Spinal cord (tissue), 10 donors: ENCODE data around the gene KIAA0825. TPM values are rescaled to one million over a fixed set of nuclear protein-coding genes. Genes with fewer than 3 reads are reported as not detected.

Experiments
- DNase-seq, 6 donors: peaks; one replicate each; pipeline versions ENCODE4 v3.0.0 to v3.0.0-alpha.2; 2013 to 2015; ENCODE audit warnings: low spot score in 6 of 6, low read depth in 4 of 6
- H3K27ac ChIP-seq: one replicate; pipeline ENCODE4 v1.5.1; 2013; ENCODE audit warnings: low read depth, low read length, control low read depth
- H3K27me3 ChIP-seq: one replicate; pipeline ENCODE4 v1.6.1; 2013; ENCODE audit warnings: low read length; ENCODE audit not compliant: control insufficient read depth, insufficient read depth
- H3K36me3 ChIP-seq: one replicate; pipeline ENCODE4 v1.6.1; 2013; ENCODE audit warnings: low read length; ENCODE audit not compliant: control insufficient read depth, insufficient read depth
- H3K4me1 ChIP-seq: one replicate; pipeline ENCODE4 v1.6.1; 2013; ENCODE audit warnings: low read length; ENCODE audit not compliant: control insufficient read depth, insufficient read depth
- H3K4me3 ChIP-seq: one replicate; pipeline ENCODE4 v1.5.1; 2013; ENCODE audit warnings: low read depth, low read length, control low read depth
- H3K9me3 ChIP-seq: one replicate; pipeline ENCODE4 v1.6.1; 2013; ENCODE audit warnings: low read length; ENCODE audit not compliant: control insufficient read depth, insufficient read depth
- WGBS: methylation state at CpG from one replicate; pipeline ENCODE4 v1.1.5; 2013; ENCODE audit warnings: missing lambda C conversion rate; ENCODE audit not compliant: insufficient coverage; 5-methylcytosine and 5-hydroxymethylcytosine counted together
- polyA plus RNA-seq, 2 donors: library from polyadenylated mRNA; unstranded; fragments of 120-200 nt; gene quantifications; one replicate each; pipeline ENCODE4 v1.2.1, GENCODE V29; 2013; ENCODE audit not compliant: insufficient read length in 2 of 2
- total RNA-seq, 2 donors: library from RNA; depleted of rRNA in 1 of 2; stranded (reverse); fragments of 120-200 nt in 1 of 2; fragments of >200 nt in 1 of 2; gene quantifications; one replicate each; pipeline versions ENCODE4 v1.2.3 to v1.2.4, GENCODE V29; 2013 to 2014
- donor health status: healthy.

Gene KIAA0825
- total and polyA plus RNA-seq, 4 donors, result 2.9 to 20.9 (median 8.4) TPM

GRCh38 chr5:94517490-94518488 lies 100.6 kb downstream of the KIAA0825 start:
- no peaks in the 10 kb centered on the region for H3K4me1 ChIP-seq
- DNase-seq, result no peak
- H3K27ac ChIP-seq, result no peak overlapping the region
- H3K4me3 ChIP-seq, result no peak overlapping the region
- no peaks in the 10 kb centered on the region for H3K9me3 ChIP-seq
- H3K36me3 ChIP-seq, result no peaks in the 10 kb centered on the region
- no CpG with 5 or more reads among the region's 3 CpGs for WGBS
- no peaks in the 10 kb centered on the region for H3K27me3 ChIP-seq

DNA sequence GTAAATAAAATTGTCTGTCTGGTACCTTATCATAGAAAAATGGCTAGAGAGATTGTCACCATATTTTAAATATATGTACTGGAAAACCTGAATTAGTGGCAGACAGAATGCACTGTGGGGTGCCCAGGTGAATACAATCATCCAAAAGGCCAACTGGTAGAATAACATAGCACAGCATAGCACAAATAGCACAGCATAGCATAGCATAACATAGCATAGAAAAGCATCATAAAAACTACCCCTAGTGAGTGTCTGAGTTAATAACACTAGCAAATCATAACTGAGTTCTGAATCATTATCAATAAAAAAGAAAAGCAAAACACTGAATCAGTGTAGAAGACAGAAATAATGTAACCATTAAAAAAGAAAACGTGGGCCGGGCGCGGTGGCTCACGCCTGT lies 102.3 kb downstream of the KIAA0825 start:
- Histone ChIP-seq H3K9me3 (no peaks in the 10 kb centered on the region), H3K27me3 (no peaks in the 10 kb centered on the region), H3K4me1 (no peaks in the 10 kb centered on the region), H3K36me3 (no peaks in the 10 kb centered on the region), H3K4me3 (no peak overlapping the region), H3K27ac (no peak overlapping the region)
- DNase-seq, result no peak
- WGBS, result no CpG with 5 or more reads among the region's 5 CpGs

DNA sequence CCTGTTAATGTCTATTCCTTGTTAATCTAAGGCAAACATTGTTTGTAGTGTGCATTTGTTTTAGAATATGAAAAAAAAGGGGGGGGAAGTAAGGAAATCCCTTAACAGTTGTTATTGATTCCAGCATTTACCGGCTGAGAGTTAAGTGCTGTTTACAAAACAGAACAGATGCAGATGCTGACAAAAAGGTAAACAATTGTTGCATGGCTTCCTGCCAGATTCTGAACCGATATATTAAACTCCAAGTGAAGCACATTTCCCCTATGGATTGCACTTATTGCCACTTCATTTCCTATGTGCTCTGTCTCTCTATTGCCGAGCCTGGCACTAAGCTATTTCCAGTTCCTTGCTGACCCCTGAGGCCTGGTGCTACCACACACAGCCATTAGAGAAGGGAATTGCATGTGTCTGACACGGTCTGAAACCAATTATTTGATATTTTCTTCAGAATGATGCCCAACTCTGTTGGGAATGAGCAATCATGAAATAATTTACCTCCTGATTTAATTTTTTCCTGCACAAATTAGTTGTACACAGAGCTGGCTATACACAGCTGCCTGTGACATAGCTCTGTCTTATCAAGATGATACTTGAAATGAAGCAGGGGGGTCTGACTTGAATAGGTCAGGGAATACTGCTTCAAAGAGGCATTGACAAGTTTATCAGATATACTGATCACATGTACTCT lies 109.8 kb downstream of the KIAA0825 start:
- WGBS, result 25% methylated on average over 3 of the region's 4 CpGs
- Histone ChIP-seq H3K27ac (no peak overlapping the region), H3K36me3 (no peaks in the 10 kb centered on the region), H3K27me3 (no peaks in the 10 kb centered on the region), H3K9me3 (no peaks in the 10 kb centered on the region), H3K4me3 (no peak overlapping the region), H3K4me1 (no peaks in the 10 kb centered on the region)
- peak in 3 of 6 donors; percentile 12 to 93 (median 23) for DNase-seq

DNA sequence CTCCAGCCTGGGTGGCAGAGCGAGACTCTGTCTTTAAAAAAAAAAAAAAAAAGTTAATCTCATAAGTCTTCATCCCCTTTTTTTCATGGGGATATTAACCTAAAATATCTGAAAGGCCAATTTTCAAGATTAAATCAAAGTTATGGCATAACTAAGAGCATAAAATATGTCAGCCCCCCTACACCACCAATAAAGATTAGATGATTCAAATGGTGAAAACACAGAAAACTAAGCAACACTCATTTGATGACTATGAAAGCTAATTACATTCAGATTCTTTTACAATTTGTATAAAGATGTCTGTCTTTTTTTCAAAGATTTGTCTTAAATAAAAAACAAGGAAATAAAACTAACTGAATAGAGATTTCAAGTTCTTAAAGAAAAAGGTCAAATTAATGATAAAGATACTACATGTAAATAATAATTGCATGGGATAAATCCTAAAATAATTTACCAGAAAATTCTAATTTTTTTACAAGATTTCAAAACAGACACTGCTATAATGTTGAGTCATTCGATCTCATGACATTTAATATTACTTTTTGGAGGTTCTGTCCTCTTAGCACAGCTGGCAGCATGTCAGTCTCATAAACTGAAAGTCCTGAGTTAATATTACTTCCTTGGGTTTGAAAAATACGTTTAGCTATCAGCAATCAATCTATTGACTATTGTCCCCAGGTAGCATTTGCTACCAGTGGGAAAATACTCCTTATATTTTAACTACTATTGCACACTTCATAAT lies 112.9 kb downstream of the KIAA0825 start:
- DNase-seq, result no peak
- no peaks in the 10 kb centered on the region for H3K27me3 ChIP-seq
- WGBS, result no CpG with 5 or more reads among the region's 3 CpGs
- no peak overlapping the region for H3K27ac ChIP-seq
- no peaks in the 10 kb centered on the region for H3K4me1 ChIP-seq
- H3K4me3 ChIP-seq, result no peak overlapping the region
- no peaks in the 10 kb centered on the region for H3K36me3 ChIP-seq
- no peaks in the 10 kb centered on the region for H3K9me3 ChIP-seq

- H3K27ac ChIP-seq, result no peak overlapping the region
- no peaks in the 10 kb centered on the region for H3K9me3 ChIP-seq
- H3K36me3 ChIP-seq, result no peaks in the 10 kb centered on the region
- no peak for DNase-seq
- no peaks in the 10 kb centered on the region for H3K27me3 ChIP-seq
- no CpG with 5 or more reads among the region's 1 CpG for WGBS
- H3K4me3 ChIP-seq, result no peak overlapping the region
- no peaks in the 10 kb centered on the region for H3K4me1 ChIP-seq
These were observed 114.7 kb downstream of the KIAA0825 start for GRCh38 chr5:94503677-94504076.

DNA sequence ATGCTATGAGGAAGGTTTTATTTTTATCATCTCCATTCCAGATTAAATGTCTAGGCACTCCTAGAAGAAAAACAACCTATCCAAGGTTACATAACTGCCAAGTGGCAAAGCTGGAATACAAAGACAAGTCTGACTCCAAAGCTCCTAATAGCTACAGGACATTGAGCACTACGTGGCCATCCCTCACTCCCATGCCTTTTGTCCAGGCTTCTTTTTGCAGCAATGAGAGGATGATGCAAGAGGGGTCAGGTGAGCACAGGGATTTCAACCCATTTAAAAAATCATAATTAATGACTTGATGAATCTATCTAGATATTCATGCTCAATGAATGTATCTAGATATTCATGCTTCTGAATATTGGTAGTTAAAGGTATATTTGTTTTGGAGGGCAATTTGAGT lies 117.0 kb downstream of the KIAA0825 start:
- Histone ChIP-seq H3K4me3 (no peak overlapping the region), H3K27me3 (no peaks in the 10 kb centered on the region), H3K4me1 (no peaks in the 10 kb centered on the region), H3K9me3 (no peaks in the 10 kb centered on the region), H3K36me3 (no peaks in the 10 kb centered on the region), H3K27ac (no peak overlapping the region)
- no CpG with 5 or more reads among the region's 1 CpG for WGBS
- DNase-seq, result no peak

- no peaks in the 10 kb centered on the region for H3K36me3 ChIP-seq
- WGBS, result 98% methylated on average over 3 of the region's 3 CpGs
- peak in 1 of 6 donors; percentile 18 for DNase-seq
These were observed 118.6 kb downstream of the KIAA0825 start for GRCh38 chr5:94499806-94500205.

GRCh38 chr5:94498199-94498598 lies 120.2 kb downstream of the KIAA0825 start:
- H3K27ac ChIP-seq, result no peak overlapping the region

More at GRCh38 chr5:94499806-94500205, 118.6 kb downstream of the KIAA0825 start:
- no peak overlapping the region for H3K4me3 ChIP-seq
- H3K9me3 ChIP-seq, result no peaks in the 10 kb centered on the region
- no peak overlapping the region for H3K27ac ChIP-seq
- no peaks in the 10 kb centered on the region for H3K27me3 ChIP-seq
- no peaks in the 10 kb centered on the region for H3K4me1 ChIP-seq

DNA sequence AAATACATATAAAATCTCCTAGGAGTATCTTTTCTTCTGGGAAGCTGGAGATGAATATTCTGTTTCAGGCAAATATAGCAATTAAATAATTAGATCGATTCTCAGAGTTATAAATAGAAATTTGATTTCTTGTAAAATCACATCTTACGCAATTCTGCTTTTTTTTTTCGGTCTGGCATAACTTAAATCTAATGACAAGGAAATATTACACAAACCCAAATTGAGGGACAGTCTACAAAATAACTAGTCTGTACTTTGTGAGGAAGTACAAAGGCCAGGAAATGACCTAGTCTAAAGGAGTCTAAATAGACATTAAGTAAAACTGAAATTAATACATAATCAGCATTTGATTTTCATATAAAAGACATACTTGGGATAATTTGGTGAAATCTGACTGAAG lies 133.3 kb downstream of the KIAA0825 start:
- no peak for DNase-seq
- no peaks in the 10 kb centered on the region for H3K4me1 ChIP-seq
- H3K4me3 ChIP-seq, result no peak overlapping the region
- H3K36me3 ChIP-seq, result no peaks in the 10 kb centered on the region
- H3K27ac ChIP-seq, result no peak overlapping the region
- no peaks in the 10 kb centered on the region for H3K9me3 ChIP-seq
- no CpG with 5 or more reads among the region's 3 CpGs for WGBS
- H3K27me3 ChIP-seq, result no peaks in the 10 kb centered on the region

More at GRCh38 chr5:94498199-94498598, 120.2 kb downstream of the KIAA0825 start:
- Histone ChIP-seq H3K27me3 (no peaks in the 10 kb centered on the region), H3K36me3 (no peaks in the 10 kb centered on the region), H3K9me3 (no peaks in the 10 kb centered on the region), H3K4me3 (no peak overlapping the region), H3K4me1 (no peaks in the 10 kb centered on the region)
- DNase-seq, result no peak
